Nucleus accumbens (tissue), 56 donors: Measurements from ENCODE around the gene GRK3.

Experiments used
- DNase-seq, 56 donors: peaks; one replicate each; lab custom pipeline; 2025; lab: John Stamatoyannopoulos, UW

Gene GRK3

DNA sequence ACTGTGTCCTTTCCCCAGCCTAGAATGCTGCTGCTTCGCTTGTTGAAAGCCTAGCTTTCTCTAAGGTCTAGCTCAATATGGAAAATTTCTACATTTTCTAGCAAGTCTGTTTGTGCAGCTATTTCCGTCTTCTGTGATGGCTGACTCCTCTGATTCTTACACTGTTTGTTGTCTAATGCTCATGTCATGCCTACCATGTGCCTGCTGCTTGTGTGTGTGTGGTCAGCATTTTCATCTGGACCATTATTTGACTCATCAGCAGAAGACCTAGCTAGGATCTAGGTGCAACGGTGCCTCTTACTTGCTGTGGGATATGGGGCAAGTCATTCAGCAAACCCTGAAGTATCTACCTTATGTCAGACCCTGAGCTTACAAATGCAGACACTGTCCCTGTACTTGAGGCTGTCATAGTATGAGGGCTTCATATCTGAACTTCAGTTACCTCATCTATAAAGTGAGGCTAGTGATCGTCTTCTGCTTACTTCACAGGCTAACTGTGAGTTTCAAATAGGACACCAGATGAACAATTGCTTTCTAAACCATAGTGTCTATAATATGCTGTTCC is 91.0 kb downstream of the GRK3 start:
- no peak for DNase-seq

DNA sequence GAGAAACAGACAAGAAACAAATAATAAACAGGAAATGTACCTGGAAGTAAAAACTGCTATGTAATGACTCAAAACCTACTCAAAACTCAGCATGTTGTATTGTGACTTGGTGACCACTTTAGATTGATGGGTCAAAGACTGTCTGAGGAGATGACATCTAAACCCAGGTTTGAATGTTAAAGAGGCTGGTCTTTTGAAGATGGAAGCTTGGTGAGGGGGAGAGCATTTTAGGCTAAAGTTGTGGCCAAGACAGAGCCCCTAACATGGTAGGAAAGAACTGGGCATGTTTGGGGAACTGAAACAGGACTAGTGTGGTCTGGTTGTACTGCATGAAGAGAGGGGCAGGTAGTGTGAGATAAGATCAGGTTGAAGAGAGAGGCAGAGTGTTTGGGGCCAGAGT is 92.2 kb downstream of the GRK3 start:
- no peak for DNase-seq

DNA sequence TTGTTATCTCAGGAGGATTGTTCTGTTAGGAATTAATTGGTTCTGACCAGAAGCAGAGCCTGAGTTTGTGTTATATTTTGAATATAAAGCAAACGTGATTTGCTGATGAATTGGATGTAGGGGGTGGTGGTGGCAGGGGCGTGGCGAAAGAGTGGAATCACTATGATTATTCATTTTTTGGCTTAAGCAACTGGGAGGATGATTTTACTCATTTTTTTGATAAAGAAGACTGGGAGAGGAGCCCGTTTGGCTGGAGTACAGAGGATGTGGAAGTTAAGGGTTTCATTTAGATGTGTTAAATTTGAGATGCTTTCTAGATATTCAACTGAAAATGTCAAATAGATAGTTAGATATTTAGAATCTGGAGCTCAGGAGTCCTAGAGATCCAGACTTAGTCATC is 94.2 kb downstream of the GRK3 start:
- no peak for DNase-seq

DNA sequence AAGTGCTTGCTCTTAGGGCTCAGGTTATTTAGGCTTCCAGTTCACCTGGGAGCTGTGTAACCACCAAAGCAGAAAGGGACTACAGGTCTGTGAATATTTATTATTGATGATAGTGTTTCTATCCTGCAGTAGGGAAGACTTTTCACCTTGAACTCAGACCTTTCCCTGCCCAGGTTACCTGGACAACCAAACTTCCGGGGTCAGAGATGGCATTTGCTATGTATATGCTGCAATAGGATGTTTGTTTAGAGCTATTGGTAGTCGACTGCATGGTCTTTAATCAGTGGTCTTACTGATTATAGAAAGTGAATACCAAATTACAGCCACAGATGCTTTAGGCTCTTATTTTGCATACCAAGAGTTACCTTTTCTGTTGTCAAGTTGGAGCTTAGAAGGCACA is 94.9 kb downstream of the GRK3 start:
- no peak for DNase-seq

DNA sequence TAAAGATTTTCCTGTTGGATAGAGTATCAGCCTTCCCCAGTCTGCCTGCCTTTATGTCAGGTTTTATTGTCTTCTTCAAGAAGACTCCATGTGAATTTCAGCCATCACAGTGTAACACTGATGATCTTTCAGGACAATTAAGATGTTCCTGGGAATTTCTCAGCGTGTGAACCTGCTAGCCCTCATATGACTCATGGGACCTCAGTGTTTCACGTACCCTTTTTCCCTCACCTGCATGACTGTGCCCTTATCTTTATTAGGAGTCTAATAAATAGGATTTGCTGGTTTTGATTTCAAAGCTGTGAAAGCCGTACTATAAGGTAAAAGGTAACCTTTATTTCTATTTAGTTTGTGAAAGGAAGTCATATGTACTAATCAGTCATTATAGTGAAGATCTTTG is 95.9 kb downstream of the GRK3 start:
- no peak for DNase-seq

DNA sequence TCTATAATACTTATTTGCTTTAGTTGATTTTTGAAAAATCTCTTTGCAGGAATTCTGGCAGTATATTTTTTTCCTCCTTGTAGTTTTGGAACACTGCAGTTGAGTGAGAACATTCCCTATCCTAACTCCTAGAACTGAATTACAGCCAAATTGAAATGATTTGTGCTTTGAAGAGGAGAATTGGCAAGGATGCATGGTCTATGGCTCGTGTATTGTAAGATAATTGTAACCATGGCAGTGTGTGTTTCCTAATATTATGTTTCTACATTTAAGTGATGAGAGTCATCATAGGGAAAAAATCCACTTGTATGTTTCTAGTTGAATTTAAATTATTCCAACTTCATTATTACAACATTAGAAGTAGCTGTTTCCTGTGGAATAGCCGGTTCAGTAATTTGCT is 96.6 kb downstream of the GRK3 start:
- no peak for DNase-seq

DNA sequence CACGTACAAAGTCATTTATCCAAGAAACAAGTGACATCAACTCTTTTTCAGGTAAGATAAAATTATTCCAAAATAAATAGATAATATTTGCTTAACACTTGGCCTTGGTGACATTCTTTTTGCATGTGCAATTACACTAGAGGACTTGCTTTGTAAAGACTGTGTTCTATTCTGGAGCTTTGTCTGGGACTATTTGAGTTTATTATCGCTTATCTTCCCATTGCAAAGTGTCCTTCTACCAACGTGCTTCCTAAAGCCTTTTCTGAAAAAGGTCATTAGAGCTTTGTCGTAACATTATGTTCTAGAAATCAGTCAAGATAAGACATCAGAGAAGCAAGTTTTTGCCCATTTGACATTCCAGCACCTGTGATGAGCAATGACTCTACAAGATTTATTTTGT is 99.2 kb downstream of the GRK3 start:
- DNase-seq: no peak

DNA sequence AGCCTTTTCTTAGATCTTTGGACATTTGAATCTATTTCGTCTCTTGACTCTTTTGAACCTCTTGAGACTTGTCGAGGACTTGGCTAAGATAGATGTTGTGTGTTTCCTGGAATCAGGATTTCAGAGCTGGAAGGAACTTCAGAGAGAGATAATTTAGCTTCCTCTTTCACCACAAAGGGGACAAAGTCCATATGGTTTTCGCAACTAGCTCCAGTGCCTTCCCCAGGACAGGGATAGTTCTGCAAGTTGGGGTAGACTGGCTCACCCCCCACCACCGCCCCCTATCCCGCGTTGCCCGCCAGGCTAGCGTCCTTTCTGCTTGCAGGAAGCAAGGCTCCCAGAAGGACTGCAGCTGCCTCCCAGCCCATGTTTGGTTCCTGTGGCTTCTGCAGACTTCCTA is 101.8 kb downstream of the GRK3 start:
- DNase-seq: no peak

DNA sequence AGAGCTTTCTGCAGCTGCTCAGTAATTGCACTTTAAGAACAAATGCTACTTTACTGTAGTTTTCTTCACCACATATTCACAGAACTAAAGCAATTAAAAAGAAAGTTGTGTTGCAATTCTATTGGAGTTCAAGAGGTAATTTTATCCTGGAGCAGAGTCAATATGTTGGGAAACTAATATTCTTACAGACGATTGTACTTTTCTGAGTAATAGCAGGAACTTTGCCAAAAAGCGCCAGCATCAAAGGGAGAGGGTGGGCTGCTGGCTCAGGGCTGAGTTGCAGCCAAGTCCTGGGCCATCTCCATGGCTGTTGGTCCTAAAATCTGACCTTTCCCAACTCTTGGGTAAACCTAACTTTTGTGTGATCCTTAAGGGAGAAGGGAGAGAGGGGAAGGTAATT is 104.0 kb downstream of the GRK3 start:
- DNase-seq: no peak

DNA sequence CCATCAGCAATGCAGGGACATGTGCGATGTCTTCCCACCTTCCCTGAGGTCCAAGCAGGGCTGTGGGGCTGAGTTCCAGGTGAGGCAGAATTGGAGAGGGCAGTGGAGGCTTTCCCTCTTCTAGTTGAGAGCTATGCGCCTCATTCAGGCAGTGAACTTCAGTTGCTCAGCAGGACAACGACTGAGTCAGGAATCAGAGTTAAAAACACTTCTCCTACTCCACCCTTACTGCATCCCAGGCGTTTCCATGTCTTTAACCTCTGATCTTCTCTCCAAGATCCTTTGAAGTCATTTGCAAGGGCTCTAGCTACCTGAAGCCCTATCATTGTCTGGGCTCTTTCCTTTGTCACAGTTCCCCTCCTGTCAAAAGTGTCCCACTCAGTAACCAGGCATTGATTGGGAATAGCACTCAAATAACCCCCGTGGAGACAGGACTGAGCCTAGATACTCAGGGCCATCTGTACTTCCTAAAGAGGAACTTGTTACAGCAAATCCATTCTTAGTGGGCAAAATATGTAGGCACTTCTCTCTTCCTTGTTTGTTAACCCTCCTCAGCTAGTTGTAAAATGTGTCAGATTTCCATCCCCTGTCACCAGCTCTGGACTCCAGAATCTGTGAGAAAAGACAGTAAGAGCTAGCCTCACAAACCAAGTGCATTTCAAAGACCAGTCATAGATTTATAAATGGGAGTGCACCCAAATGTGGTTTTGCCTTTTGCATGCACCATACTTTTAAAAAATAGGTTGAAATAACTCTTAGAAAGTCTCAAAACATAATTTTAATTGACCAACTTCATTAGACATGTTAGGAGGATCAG is 105.0 kb downstream of the GRK3 start:
- no peak for DNase-seq

DNA sequence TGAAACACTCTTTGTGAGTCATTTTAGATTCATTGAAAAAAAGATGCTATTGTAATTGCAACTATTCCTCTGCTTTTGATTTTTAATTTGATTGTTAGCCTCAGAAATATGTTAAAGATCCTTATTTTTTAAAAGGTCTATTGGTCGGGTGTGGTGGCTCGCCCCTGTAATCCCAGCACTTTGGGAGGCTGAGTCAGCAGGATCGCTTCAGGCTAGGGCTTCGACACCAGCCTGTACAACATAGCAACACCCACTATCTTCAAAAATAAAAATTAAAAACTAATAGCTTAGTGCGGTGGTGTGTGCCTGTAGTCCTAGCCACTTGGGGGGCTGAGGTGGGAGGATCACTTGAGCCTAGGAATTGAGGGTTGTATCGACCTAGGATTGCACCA is 105.6 kb downstream of the GRK3 start:
- no peak for DNase-seq

DNA sequence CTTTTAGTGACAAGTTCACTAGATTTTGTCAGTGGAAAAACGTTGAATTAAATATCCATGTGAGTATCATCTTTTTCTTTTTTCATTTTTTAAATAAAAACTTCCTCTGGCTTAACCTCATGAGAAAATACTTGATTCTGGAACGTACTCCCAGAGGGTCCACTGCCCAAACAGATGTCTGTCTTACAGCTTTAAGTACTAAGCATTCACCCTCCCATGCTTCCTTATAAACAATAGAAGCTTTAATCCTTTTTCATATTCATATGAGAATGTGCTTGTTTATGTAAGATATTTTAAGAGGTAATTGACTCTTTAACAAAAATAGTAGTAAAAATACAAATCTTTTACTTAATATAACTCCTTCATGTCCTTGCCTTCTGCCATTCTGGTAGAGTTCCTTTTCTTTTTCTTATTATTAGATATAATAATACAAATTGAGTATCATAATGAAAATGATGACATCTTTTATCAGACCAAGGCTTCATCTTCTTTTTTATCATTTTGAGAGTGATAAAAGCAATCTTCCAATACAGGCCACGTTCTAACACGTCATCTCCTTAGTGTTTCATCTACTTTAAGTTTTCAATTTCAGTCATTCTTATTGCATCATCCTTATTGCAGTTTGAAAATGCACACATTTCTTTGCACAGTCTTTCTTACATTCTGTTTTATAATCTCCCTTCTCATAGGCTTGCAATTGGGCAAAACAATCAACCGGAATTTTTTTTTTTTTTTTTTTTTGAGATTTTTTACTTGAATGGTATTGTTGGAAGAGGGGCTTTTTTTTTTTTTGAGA is 108.0 kb downstream of the GRK3 start:
- no peak for DNase-seq

DNA sequence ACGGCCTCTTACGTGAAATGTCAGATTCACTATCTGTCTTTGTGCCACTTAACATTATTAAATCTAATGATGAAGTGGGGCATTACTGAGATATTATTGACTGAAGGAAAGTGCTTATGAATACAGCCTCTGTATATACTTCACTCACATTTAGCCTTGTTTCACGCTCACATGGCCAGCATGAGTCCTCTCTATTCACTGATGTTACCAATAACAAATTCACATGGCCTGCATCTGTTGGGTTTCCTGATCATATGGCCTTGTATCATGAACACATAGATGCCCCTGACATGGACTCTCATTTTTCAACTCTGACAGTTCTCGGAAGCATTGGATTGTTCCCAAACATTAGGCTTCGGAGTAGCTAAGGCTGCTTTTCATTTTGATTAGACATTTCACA is 109.2 kb downstream of the GRK3 start:
- DNase-seq: no peak

DNA sequence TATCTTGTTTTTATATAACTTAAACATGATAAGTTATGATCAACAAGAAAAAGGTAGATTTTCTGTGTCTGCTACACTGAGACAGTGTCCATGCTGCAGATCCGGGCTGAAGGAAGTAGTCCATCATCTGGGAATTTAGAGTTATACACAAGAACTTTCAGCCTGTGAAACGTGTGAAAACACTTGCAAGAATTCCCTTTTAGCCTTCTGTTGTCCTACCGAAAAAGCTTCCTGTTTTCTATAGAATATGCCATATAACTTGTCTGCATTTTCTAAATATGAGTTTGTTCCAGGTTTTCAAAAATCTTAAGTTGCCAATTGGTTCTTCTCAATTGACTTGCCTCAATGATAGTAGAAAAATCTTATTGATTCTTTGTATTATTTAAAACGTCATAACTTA is 113.2 kb downstream of the GRK3 start:
- no peak for DNase-seq

DNA sequence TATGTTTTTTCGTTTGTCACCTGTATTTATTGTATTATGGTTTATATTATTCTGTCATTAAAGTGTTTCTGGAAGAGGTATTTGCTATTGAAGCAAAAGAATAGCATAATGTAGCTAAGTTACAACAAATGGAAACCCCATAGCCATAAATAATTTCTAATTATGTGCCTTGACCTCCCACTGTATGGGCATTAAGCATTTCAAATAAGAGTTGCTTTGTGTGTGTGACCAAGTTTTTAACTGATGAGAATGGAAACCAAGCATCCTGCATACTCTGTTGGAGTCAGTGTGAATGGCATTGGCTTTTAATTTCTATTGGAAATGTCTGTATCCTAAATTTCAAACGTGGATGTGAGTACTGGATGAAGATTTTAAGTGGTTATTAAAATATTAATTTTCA is 115.6 kb downstream of the GRK3 start:
- no peak for DNase-seq

DNA sequence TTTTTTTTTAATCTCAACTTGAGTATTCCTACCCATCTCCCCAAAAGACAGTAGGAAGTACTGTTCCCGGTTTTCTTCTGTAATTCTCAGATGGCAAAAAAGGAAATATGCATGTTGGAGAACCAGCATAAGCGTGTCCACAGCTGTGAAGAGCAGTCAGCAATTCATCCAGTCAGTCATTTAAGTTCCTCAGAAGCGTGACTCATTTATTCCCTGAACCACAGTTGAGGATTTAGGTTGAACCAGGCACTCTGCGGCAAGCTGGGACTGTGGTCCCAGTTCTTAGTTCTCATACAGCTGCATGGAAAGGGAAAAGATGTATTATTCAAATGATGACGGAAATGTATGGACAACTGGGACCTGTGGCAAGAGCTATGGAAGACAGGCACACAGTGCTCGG is 116.5 kb downstream of the GRK3 start:
- no peak for DNase-seq

DNA sequence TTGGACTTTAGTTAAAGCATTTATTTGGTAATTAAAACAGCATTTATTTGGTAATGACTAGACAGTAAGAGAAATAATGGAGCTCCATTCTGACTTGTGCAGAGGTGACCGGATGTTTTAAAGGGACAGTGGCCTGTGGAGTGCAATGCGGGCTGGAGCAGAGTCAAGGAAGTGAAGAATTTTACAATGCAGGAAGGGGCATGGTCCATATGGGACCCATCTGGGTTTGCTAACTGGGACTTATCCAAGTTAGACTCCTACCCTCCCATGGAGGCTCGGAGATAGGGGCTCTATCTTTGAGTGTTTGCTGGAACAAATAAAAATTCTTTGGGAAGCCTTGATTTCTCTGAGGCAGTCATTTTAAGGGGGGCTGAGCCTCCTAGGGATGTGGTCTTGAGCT is 117.6 kb downstream of the GRK3 start:
- no peak for DNase-seq

DNA sequence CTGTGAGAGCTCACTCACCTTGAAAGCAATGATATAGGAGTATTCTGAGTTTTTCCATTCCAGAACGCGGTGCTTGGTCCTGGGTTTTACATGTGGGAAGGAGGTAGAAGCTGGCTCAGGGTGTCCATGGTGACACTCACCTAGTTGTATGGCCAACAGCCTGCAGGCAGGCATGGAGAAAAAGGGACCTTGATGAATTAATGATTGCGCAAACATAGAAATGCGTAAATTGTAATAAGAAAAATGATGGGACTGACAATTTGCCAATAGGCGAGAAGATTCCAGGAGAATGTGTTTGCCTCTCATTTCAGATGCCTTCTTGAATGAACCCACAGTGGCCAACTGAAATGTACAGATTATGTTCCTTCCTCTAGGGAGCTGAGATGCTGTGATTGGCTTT is 124.2 kb downstream of the GRK3 start:
- DNase-seq: no peak

DNA sequence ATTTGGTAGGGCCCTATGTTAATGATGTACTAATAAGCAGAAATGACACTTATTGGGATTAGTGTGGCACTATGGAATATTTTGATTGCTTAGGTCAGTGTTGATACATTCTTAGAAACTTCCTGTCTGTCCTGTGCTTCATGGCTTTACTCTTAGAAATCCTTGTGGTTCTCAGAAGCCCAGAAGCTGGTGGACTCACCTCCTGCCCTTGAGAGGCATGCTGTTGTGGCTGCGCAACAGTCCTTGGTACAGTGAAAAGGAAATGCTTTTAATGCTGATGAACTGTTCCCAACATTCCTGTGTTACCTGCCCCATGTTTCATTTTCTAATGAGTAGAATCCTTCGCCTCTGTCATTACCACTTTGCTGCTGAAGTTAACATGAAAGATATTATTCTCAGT is 125.2 kb downstream of the GRK3 start:
- DNase-seq: no peak

DNA sequence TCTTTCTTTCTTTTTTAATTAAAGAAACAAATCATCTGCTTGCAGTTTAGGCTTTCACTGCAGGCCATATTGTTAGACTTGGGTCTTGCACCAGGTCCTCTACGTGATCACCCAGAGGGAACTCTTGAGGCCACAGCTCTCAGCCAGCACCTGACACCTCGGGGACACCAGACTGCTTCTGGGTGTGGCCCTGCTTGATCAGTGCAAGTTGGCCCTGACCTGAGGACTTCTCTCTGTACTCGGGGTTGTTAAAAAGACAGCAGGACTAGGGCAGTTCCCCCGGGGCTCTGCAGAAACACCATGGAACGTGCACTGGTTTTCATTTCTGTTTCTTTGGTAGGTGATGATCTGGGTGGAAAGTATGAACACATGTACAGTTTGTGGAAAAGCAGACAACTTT is 126.3 kb downstream of the GRK3 start:
- DNase-seq: no peak

DNA sequence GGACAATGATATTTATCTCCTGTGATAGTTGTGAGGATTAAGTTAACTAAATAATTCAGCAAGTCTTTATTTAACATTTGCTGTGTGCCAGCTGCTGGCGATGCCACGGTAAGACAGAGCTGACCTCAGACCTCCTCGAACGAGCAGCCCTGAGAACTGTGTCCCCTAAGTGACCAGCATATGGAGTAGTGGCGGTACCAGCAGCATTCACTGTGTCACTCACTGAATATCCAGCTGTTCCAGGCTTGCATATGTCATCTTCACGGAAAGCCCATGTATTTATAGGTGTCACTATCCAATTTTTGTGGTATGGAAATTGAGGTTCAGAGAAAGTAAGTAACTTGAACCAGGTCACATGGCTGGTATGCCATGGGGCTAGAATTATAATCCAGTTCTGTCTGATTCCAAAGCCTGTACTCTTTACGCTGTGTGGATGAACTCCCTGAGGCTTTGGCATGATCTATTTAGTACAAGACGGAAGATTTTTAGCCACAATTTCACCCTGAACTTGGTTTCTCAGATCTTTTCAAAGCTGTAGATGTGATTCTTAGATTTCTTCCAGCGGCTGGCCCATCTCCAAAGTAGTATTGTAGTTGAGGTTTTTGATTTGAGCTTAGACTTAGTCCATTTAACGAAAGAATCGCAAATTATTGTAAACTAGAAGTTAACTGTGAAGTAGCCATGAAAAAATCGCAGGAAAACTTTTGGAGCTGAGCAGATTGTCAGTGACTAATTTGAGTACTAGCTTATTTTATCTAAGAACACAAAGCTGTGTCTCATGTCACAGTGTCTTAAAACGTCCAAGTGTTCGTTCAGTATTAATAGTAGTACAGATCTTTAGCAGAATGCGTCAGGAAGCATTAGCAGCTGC is 128.2 kb downstream of the GRK3 start:
- DNase-seq: no peak
